Mononuclear cell (primary cell): ENCODE measurements around the gene SOD1. TPM values are rescaled to one million over a fixed set of nuclear protein-coding genes. Genes with fewer than 3 reads are reported as not detected.
"Not testable (repeated sequence)": the region's sequence is repeated elsewhere in the genome, so short reads cannot be mapped to it uniquely, and the experiment has no call there.

Experiments used
- H3K27me3 ChIP-seq: 2 replicates; pipeline ENCODE4 v1.6.0; 2011; ENCODE audit warnings: low read length, control low read depth; ENCODE audit not compliant: insufficient read depth
- H3K4me1 ChIP-seq: 2 replicates; pipeline ENCODE4 v1.5.1; 2011; ENCODE audit warnings: mild to moderate bottlenecking, low read length, control low read depth; ENCODE audit not compliant: insufficient read depth
- H3K4me3 ChIP-seq: 2 replicates; pipeline ENCODE4 v1.5.1; 2011; ENCODE audit warnings: mild to moderate bottlenecking, low read length, moderate library complexity
- H3K9me3 ChIP-seq: 2 replicates; pipeline ENCODE4 v1.5.1; 2011; ENCODE audit warnings: low read depth, mild to moderate bottlenecking, control low read depth, low read length
- total RNA-seq: library from RNA; depleted of rRNA; stranded (reverse); fragments of >200 nt; gene quantifications from one replicate; pipeline ENCODE4 v1.2.3, GENCODE V29; 2012

Gene SOD1
- 124 TPM for total RNA-seq

- Histone ChIP-seq H3K4me1 (peaks cover 36% of the 10 kb centered on the region), H3K9me3 (no peaks in the 10 kb centered on the region), H3K27me3 (no peaks in the 10 kb centered on the region), H3K4me3 (peak within 1 kb of the TSS; percentile 68)
Measured at GRCh38 chr21:31659536-31660258, at the start of gene SOD1. Gene SOD1, plus strand, starts transcription at chr21:31659693. Its CDS starts 77 bp downstream, at chr21:31659770.

- no peaks in the 10 kb centered on the region for H3K4me1 ChIP-seq
- no peak overlapping the region for H3K4me3 ChIP-seq
- H3K27me3 ChIP-seq = no peaks in the 10 kb centered on the region
- H3K9me3 ChIP-seq = no peaks in the 10 kb centered on the region
Measured at GRCh38 chr21:31611445-31611844, 48.0 kb upstream of the SOD1 start.

GRCh38 chr21:31612894-31613785 is 46.4 kb upstream of the SOD1 start:
- no peaks in the 10 kb centered on the region for H3K4me1 ChIP-seq
- H3K9me3 ChIP-seq = no peaks in the 10 kb centered on the region
- H3K4me3 ChIP-seq = no peak overlapping the region
- H3K27me3 ChIP-seq = no peaks in the 10 kb centered on the region

GRCh38 chr21:31614705-31615104 is 44.8 kb upstream of the SOD1 start:
- no peaks in the 10 kb centered on the region for H3K9me3 ChIP-seq
- no peaks in the 10 kb centered on the region for H3K4me1 ChIP-seq
- no peaks in the 10 kb centered on the region for H3K27me3 ChIP-seq
- no peak overlapping the region for H3K4me3 ChIP-seq

GRCh38 chr21:31616216-31616615 is 43.3 kb upstream of the SOD1 start:
- H3K4me1 ChIP-seq = no peaks in the 10 kb centered on the region
- H3K4me3 ChIP-seq = no peak overlapping the region
- H3K9me3 ChIP-seq = no peaks in the 10 kb centered on the region
- no peaks in the 10 kb centered on the region for H3K27me3 ChIP-seq

GRCh38 chr21:31618696-31619430 is 40.6 kb upstream of the SOD1 start:
- no peak overlapping the region for H3K4me3 ChIP-seq
- no peaks in the 10 kb centered on the region for H3K27me3 ChIP-seq
- H3K4me1 ChIP-seq = no peaks in the 10 kb centered on the region
- H3K9me3 ChIP-seq = no peaks in the 10 kb centered on the region

DNA sequence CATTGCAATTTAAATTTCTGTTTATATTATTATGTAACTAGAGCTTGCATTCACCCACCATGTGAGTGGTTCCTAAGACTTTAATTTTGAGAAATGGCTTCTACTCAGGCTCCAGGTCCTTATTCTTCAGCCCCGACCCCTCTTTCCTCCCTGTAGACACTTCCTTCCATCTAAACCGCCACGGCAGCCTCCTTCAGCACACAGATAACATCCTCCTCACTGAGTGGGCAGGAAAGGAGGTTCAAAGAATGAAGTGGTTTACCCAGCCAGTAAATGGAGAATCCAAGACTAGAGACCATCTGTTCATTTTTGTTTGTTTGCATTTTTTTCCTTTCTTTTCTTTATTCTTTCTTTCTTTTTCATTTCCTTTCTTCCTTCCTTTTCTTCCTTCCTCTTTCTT is 37.1 kb upstream of the SOD1 start:
- Histone ChIP-seq H3K4me3 (no peak overlapping the region), H3K9me3 (no peaks in the 10 kb centered on the region), H3K27me3 (no peaks in the 10 kb centered on the region), H3K4me1 (no peaks in the 10 kb centered on the region)

- Histone ChIP-seq H3K4me1 (no peaks in the 10 kb centered on the region), H3K9me3 (no peaks in the 10 kb centered on the region), H3K27me3 (no peaks in the 10 kb centered on the region), H3K4me3 (no peak overlapping the region)
Measured at GRCh38 chr21:31623664-31624063, 35.8 kb upstream of the SOD1 start.

DNA sequence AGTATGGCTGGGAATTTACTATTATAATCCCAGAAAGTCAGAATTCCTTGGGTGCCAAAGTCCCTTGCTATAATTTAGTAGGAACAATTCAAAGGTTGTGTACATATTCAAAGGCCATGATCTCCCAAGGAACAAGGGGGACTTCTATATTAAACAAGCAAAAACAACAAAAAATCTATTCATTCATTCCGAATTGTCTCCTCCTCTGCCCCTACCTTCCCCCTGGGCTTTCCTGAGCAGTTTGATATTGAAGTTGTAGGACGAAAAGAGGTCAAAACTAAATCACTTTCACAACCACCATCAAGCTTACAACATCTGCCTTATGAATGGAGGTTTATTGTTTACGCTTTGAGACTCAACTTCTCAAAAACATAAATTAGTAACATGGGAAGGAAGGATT is 35.3 kb upstream of the SOD1 start:
- Histone ChIP-seq H3K4me1 (no peaks in the 10 kb centered on the region), H3K4me3 (no peak overlapping the region), H3K27me3 (no peaks in the 10 kb centered on the region), H3K9me3 (no peaks in the 10 kb centered on the region)

DNA sequence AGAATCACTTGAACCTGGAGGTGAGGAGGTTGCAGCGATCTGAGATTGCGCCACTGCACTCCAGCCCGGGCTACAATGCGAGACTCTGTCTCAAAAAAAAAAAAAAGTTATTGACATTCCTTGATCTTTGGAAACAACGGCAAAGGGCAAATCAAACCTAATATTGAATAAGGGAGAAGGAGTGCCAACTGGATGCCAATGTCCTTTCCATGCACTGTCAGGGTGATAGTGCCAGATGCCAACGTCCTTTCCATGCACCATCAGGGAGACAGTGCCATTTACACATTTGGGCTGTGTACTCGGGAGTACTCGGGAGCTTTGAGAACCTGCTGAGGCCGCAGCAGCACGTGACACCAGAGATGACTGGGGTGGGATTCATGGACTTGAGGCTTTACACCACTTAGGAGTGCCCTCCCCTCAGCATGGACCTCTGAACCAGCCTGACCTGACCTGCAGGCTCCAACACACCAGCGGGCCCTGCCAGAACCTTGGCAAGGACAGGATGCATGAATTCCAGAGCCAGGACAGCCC is 34.5 kb upstream of the SOD1 start:
- Histone ChIP-seq H3K4me3 (no peak overlapping the region), H3K9me3 (no peaks in the 10 kb centered on the region), H3K27me3 (no peaks in the 10 kb centered on the region), H3K4me1 (no peaks in the 10 kb centered on the region)

DNA sequence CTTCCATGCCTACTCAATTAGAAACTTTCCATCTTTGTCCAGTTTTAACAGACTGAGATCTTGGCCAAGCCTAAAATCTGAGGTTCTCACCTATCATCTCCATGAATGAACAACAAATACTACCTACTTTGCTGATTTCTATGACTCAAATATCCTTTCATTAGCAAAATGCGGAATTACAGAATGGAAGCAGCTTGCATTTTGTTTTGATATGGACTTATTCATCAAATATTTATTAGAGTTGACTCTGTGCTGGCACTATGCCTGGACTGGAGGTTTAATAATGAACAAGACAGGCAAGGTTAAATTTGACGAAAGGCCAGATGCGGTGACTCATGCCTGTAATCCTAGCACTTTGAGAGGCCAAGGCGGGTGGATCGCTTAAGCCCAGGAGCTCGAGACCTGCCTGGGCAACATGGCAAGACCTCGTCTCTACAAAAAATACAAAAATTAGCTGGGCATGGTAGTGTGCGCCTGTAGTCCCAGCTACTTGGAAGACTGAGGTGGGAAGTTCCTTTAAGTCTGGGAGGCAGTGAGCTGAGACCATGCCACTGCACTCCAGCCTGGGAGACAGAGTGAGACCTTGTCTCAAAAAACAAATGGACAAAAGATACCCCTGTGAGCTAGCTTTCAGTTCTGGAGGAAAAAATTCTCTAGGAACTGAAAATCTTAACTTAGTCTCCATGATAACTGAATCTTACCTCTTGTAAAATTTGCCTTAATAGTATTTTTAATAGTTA is 29.4 kb upstream of the SOD1 start:
- Histone ChIP-seq H3K4me1 (no peaks in the 10 kb centered on the region), H3K27me3 (no peaks in the 10 kb centered on the region), H3K9me3 (no peaks in the 10 kb centered on the region), H3K4me3 (no peak overlapping the region)

DNA sequence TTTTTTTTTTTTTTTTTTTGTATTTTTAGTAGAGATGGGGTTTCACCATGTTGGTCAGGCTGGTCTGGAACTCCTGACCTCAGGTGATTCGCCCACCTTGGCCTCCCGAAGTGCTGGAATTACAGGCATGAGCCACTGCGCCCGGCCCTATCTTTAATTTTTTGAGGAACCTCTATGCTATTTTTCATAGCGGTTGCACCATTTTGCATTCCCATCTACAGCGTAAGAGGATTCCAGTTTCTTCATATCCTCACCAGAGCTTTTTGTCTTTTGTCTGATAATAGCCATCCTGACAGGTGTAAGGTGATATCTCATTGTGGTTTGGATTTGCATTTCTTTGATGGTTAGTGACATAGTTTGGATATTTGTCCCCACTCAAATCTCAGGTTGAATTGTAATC is 27.6 kb upstream of the SOD1 start:
- H3K4me3 ChIP-seq, H3K27me3 ChIP-seq, H3K4me1 ChIP-seq, H3K9me3 ChIP-seq: not testable (repeated sequence)

- H3K4me3 ChIP-seq = no peak overlapping the region
- no peaks in the 10 kb centered on the region for H3K4me1 ChIP-seq
- no peaks in the 10 kb centered on the region for H3K27me3 ChIP-seq
- H3K9me3 ChIP-seq = no peaks in the 10 kb centered on the region
Measured at GRCh38 chr21:31634993-31635392, 24.5 kb upstream of the SOD1 start.

DNA sequence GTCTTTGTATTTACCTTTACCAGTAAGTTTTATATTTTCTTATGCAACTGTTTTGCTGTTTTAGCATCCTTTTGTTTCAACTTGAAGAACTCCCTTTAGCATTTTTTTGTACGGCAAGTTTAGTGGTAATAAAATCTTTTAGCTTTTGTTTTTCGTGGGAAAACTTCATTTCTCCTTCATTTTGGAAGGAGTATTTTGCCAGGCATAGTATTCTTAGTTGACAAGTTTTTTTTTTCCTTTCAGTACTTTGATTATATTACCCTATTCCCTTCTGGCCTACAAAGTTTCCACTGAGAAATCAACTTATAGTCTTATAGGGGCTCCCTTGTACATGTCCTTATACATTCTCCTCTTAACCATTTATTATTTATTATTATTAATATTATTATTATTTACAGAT is 22.6 kb upstream of the SOD1 start:
- Histone ChIP-seq H3K4me1 (no peaks in the 10 kb centered on the region), H3K4me3 (no peak overlapping the region), H3K9me3 (no peaks in the 10 kb centered on the region), H3K27me3 (no peaks in the 10 kb centered on the region)
